ENCODE measurements around the gene TPRN. TPM values are rescaled to one million over a fixed set of nuclear protein-coding genes. Genes with fewer than 3 reads are reported as not detected.

The TPRN gene
- total RNA-seq, 1 experiment from 2014 or later = 20.3 TPM

- H3K27me3 Mint-ChIP-seq (ENCODE audit: unreplicated experiment) = no peaks in the 10 kb centered on the region
- no peak overlapping the region for H3K27ac Mint-ChIP-seq (ENCODE audit: unreplicated experiment)
- H3K9me3 Mint-ChIP-seq (ENCODE audit: low read depth, unreplicated experiment) = no peaks in the 10 kb centered on the region
- no peak for DNase-seq
- no TSS peak for BruUV-seq (replicated peaks)
- intact Hi-C loops (cut with micrococcal nuclease; ENCODE audit: unreplicated experiment) = no loop called here
- CTCF ChIA-PET = no interaction called here
- H3K4me1 Mint-ChIP-seq (ENCODE audit: low read depth, unreplicated experiment) = peaks cover 2% of the 10 kb centered on the region
- no peak for TF ChIP-seq CTCF (IDR thresholded peaks at IDR 0.05; ENCODE audit: unreplicated experiment)
- no peak overlapping the region for H3K4me3 Mint-ChIP-seq (ENCODE audit: low read depth, unreplicated experiment)
- H3K36me3 Mint-ChIP-seq (ENCODE audit: insufficient read depth, unreplicated experiment) = peaks cover 29% of the 10 kb centered on the region
Measured at GRCh38 chr9:137212520-137212919, 12.0 kb upstream of the TPRN start.

GRCh38 chr9:137211532-137211931, 11.0 kb upstream of the TPRN start:
- Mint-ChIP-seq H3K27ac (ENCODE audit: unreplicated experiment) (no peak overlapping the region), H3K27me3 (ENCODE audit: unreplicated experiment) (no peaks in the 10 kb centered on the region), H3K36me3 (ENCODE audit: insufficient read depth, unreplicated experiment) (peaks cover 30% of the 10 kb centered on the region), H3K9me3 (ENCODE audit: low read depth, unreplicated experiment) (no peaks in the 10 kb centered on the region), H3K4me1 (ENCODE audit: low read depth, unreplicated experiment) (peaks cover 12% of the 10 kb centered on the region), H3K4me3 (ENCODE audit: low read depth, unreplicated experiment) (no peak overlapping the region)
- CTCF ChIA-PET = no interaction called here
- intact Hi-C loops (cut with micrococcal nuclease; ENCODE audit: unreplicated experiment) = no loop called here
- no TSS peak for BruUV-seq (replicated peaks)
- no peak for DNase-seq
- TF ChIP-seq CTCF (IDR thresholded peaks at IDR 0.05; ENCODE audit: unreplicated experiment) = no peak

GRCh38 chr9:137206602-137207001, 6.1 kb upstream of the TPRN start:
- no peak for TF ChIP-seq CTCF (IDR thresholded peaks at IDR 0.05; ENCODE audit: unreplicated experiment)
- no peak for DNase-seq
- Mint-ChIP-seq H3K36me3 (ENCODE audit: insufficient read depth, unreplicated experiment) (peaks cover 45% of the 10 kb centered on the region), H3K27me3 (ENCODE audit: unreplicated experiment) (no peaks in the 10 kb centered on the region), H3K9me3 (ENCODE audit: low read depth, unreplicated experiment) (no peaks in the 10 kb centered on the region), H3K4me1 (ENCODE audit: low read depth, unreplicated experiment) (peaks cover 17% of the 10 kb centered on the region), H3K4me3 (ENCODE audit: low read depth, unreplicated experiment) (peak overlapping the region; percentile 92), H3K27ac (ENCODE audit: unreplicated experiment) (peak overlapping the region; percentile 84)
- CTCF ChIA-PET = no interaction called here
- intact Hi-C loops (cut with micrococcal nuclease; ENCODE audit: unreplicated experiment) = no loop called here
- BruUV-seq (replicated peaks) = no TSS peak

GRCh38 chr9:137205126-137206069, 4.9 kb upstream of the TPRN start, which contains the start of the genes NDOR1 and TMEM203:
TSS of gene NDOR1 (plus strand) at chr9:137205700. CDS start at chr9:137205778, 78 bp downstream.
TSS of gene TMEM203 (minus strand) at chr9:137205648. CDS start at chr9:137205414, 234 bp downstream.
- TF ChIP-seq CTCF (IDR thresholded peaks at IDR 0.05; ENCODE audit: unreplicated experiment) = no peak
- H3K9me3 Mint-ChIP-seq (ENCODE audit: low read depth, unreplicated experiment) = no peaks in the 10 kb centered on the region
- no peaks in the 10 kb centered on the region for H3K27me3 Mint-ChIP-seq (ENCODE audit: unreplicated experiment)
- intact Hi-C loops (cut with micrococcal nuclease; ENCODE audit: unreplicated experiment) = no loop called here
- BruUV-seq (replicated peaks) = TSS peak; percentile 88
- peaks cover 49% of the 10 kb centered on the region for H3K36me3 Mint-ChIP-seq (ENCODE audit: insufficient read depth, unreplicated experiment)
- CTCF ChIA-PET = interaction anchor here (1.1 to 1.5 kb wide), 3 partner anchors 16 to 32 kb away, joined by 3 to 4 read pairs (median 3); partner anchors contain the start of gene RNF224
- H3K4me3 Mint-ChIP-seq (ENCODE audit: low read depth, unreplicated experiment) = peak within 1 kb of the TSS; percentile 92
- DNase-seq = peak; percentile 87
- H3K4me1 Mint-ChIP-seq (ENCODE audit: low read depth, unreplicated experiment) = peaks cover 17% of the 10 kb centered on the region
- H3K27ac Mint-ChIP-seq (ENCODE audit: unreplicated experiment) = peak within 1 kb of the TSS; percentile 84
